ENCODE results near the gene SPHKAP.

The SPHKAP gene

GRCh38 chr2:228023619-228024018 is 157.9 kb downstream of the SPHKAP start:
- no peaks in the 10 kb centered on the region for H3K36me3 ChIP-seq
- no peaks in the 10 kb centered on the region for H3K4me1 ChIP-seq
- no peaks in the 10 kb centered on the region for H3K9me3 ChIP-seq
- no peak overlapping the region for H3K4me3 ChIP-seq
- TF ChIP-seq, protein P1, sequence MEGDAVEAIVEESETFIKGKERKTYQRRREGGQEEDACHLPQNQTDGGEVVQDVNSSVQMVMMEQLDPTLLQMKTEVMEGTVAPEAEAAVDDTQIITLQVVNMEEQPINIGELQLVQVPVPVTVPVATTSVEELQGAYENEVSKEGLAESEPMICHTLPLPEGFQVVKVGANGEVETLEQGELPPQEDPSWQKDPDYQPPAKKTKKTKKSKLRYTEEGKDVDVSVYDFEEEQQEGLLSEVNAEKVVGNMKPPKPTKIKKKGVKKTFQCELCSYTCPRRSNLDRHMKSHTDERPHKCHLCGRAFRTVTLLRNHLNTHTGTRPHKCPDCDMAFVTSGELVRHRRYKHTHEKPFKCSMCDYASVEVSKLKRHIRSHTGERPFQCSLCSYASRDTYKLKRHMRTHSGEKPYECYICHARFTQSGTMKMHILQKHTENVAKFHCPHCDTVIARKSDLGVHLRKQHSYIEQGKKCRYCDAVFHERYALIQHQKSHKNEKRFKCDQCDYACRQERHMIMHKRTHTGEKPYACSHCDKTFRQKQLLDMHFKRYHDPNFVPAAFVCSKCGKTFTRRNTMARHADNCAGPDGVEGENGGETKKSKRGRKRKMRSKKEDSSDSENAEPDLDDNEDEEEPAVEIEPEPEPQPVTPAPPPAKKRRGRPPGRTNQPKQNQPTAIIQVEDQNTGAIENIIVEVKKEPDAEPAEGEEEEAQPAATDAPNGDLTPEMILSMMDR (IDR thresholded peaks at IDR 0.05): no peak
- intact Hi-C loops (cut with DNase I; ENCODE audit: low total_unique reads): no loop called here
- no peak for DNase-seq
- no peak overlapping the region for H3K27ac ChIP-seq
- H3K27me3 ChIP-seq: no peaks in the 10 kb centered on the region

- TF ChIP-seq, protein P1 (IDR thresholded peaks at IDR 0.05): no peak
- Histone ChIP-seq H3K27ac (no peak overlapping the region), H3K4me1 (no peaks in the 10 kb centered on the region), H3K36me3 (no peaks in the 10 kb centered on the region), H3K4me3 (no peak overlapping the region), H3K27me3 (no peaks in the 10 kb centered on the region), H3K9me3 (no peaks in the 10 kb centered on the region)
- intact Hi-C loops (cut with DNase I; ENCODE audit: low total_unique reads): no loop called here
- DNase-seq: no peak
These were observed 163.2 kb downstream of the SPHKAP start for GRCh38 chr2:228018311-228018710.

- no peaks in the 10 kb centered on the region for H3K36me3 ChIP-seq
- H3K9me3 ChIP-seq: no peaks in the 10 kb centered on the region
- DNase-seq: no peak
- H3K4me1 ChIP-seq: no peaks in the 10 kb centered on the region
- no peak overlapping the region for H3K4me3 ChIP-seq
- TF ChIP-seq, protein P1 (IDR thresholded peaks at IDR 0.05): no peak
- H3K27ac ChIP-seq: no peak overlapping the region
- intact Hi-C loops (cut with DNase I; ENCODE audit: low total_unique reads): no loop called here
- no peaks in the 10 kb centered on the region for H3K27me3 ChIP-seq
These were observed 163.7 kb downstream of the SPHKAP start for GRCh38 chr2:228017784-228018183.

GRCh38 chr2:228016402-228016801 is 165.1 kb downstream of the SPHKAP start:
- TF ChIP-seq, protein P1 (IDR thresholded peaks at IDR 0.05): no peak
- H3K4me1 ChIP-seq: no peaks in the 10 kb centered on the region
- H3K4me3 ChIP-seq: no peak overlapping the region
- intact Hi-C loops (cut with DNase I; ENCODE audit: low total_unique reads): no loop called here
- H3K27ac ChIP-seq: no peak overlapping the region
- no peak for DNase-seq
- no peaks in the 10 kb centered on the region for H3K27me3 ChIP-seq
- no peaks in the 10 kb centered on the region for H3K9me3 ChIP-seq
- H3K36me3 ChIP-seq: no peaks in the 10 kb centered on the region

DNA sequence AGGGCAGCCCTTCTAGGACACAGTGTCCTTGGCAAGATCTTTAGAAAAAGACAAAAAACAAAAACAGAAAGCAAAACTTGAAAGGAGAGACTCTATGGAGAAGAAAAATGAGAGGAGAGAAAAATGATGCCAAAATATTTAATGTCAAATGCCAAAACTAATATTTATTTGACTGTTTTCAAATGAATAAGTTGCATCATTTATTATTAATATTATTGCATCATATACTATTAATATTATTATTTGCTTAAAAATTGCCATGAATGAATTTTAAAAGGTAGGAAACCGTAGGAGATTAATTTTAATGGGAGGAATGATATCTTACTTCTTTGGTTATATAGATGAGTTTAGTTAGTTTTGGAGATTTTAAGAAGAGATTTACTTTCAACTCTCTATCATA is 165.7 kb downstream of the SPHKAP start:
- Histone ChIP-seq H3K9me3 (no peaks in the 10 kb centered on the region), H3K27me3 (no peaks in the 10 kb centered on the region), H3K4me1 (no peaks in the 10 kb centered on the region), H3K36me3 (no peaks in the 10 kb centered on the region), H3K27ac (no peak overlapping the region), H3K4me3 (no peak overlapping the region)
- TF ChIP-seq, protein P1 (IDR thresholded peaks at IDR 0.05): no peak
- DNase-seq: no peak
- intact Hi-C loops (cut with DNase I; ENCODE audit: low total_unique reads): no loop called here

GRCh38 chr2:227996366-227996765 is 185.1 kb downstream of the SPHKAP start:
- no peaks in the 10 kb centered on the region for H3K9me3 ChIP-seq
- intact Hi-C loops (cut with DNase I; ENCODE audit: low total_unique reads): no loop called here
- DNase-seq: no peak
- H3K4me3 ChIP-seq: no peak overlapping the region
- H3K27ac ChIP-seq: no peak overlapping the region
- no peaks in the 10 kb centered on the region for H3K27me3 ChIP-seq
- H3K4me1 ChIP-seq: no peaks in the 10 kb centered on the region
- H3K36me3 ChIP-seq: no peaks in the 10 kb centered on the region
- TF ChIP-seq, protein P1 (IDR thresholded peaks at IDR 0.05): no peak

Measured in tibial artery (tissue), 4 donors.